HFF-Myc (cell line): ENCODE results near the gene TMEM132D.

ENCODE experiments used
- DNase-seq: peaks from one replicate; pipeline ENCODE4 v3.0.0-alpha.2; 2011; ENCODE audit warnings: low read depth; ENCODE audit errors: extremely low read depth
- H3K4me3 ChIP-seq: replicated peaks from 2 replicates; pipeline ENCODE4 v1.5.1; 2011; ENCODE audit warnings: low read depth, mild to moderate bottlenecking, control low read depth, low read length
- TF ChIP-seq, protein P1 (sequence below): IDR thresholded peaks from 2 replicates; pipeline ENCODE4 v1.5.1; 2012; ENCODE audit warnings: mild to moderate bottlenecking, low read depth, low read length, control low read depth; ENCODE audit errors: missing control alignments

The TMEM132D gene

GRCh38 chr12:129827866-129828384 is 75.9 kb downstream of the TMEM132D start:
- TF ChIP-seq, protein P1, sequence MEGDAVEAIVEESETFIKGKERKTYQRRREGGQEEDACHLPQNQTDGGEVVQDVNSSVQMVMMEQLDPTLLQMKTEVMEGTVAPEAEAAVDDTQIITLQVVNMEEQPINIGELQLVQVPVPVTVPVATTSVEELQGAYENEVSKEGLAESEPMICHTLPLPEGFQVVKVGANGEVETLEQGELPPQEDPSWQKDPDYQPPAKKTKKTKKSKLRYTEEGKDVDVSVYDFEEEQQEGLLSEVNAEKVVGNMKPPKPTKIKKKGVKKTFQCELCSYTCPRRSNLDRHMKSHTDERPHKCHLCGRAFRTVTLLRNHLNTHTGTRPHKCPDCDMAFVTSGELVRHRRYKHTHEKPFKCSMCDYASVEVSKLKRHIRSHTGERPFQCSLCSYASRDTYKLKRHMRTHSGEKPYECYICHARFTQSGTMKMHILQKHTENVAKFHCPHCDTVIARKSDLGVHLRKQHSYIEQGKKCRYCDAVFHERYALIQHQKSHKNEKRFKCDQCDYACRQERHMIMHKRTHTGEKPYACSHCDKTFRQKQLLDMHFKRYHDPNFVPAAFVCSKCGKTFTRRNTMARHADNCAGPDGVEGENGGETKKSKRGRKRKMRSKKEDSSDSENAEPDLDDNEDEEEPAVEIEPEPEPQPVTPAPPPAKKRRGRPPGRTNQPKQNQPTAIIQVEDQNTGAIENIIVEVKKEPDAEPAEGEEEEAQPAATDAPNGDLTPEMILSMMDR = no peak
- H3K4me3 ChIP-seq = no peak overlapping the region
- DNase-seq = no peak

- TF ChIP-seq, protein P1 = no peak
- no peak overlapping the region for H3K4me3 ChIP-seq
- DNase-seq = no peak
Measured at GRCh38 chr12:129827102-129827865, 76.5 kb downstream of the TMEM132D start.

DNA sequence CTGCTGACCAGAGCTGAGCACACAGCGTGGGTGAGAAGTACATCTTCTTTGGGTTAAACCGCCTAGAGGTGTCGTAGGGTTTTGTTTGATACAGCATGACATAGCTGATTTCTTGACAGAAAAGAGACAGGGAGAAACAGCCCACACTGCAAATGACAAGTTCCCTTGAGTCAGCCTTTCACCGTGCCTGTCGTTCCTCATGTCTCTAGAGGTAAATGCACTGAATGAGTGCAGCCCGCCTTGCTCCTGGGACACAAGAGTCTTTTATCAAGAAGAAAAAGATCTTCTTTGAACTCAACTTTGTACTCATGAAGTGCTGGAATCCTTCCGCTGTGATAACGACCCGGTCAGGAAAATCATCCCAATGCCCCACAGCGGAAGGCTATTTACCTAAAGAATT is 77.6 kb downstream of the TMEM132D start:
- H3K4me3 ChIP-seq = no peak overlapping the region
- TF ChIP-seq, protein P1 = no peak
- DNase-seq = no peak

DNA sequence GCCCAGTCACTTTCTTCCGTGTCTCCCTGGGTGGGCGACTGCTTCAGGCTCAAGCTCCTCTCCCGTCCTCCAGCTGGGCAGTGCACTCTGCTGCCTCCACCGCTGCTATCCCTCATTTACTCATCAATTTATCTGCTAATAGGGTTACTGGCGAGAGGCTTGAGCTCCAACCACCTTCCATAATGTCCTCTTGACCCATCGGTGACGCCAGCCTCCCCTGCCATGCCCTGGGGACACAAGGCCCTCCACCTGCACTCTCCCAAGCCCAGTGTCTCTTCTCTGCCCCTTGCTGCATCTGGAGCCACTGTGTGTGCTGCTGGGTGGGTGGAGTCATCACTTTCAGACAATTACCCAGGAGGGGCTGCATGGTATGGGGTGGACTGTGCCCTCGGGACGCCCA is 78.5 kb downstream of the TMEM132D start:
- no peak overlapping the region for H3K4me3 ChIP-seq
- TF ChIP-seq, protein P1 = no peak
- DNase-seq = no peak

GRCh38 chr12:129821964-129822363 is 81.9 kb downstream of the TMEM132D start:
- TF ChIP-seq, protein P1 = no peak
- no peak overlapping the region for H3K4me3 ChIP-seq
- no peak for DNase-seq

DNA sequence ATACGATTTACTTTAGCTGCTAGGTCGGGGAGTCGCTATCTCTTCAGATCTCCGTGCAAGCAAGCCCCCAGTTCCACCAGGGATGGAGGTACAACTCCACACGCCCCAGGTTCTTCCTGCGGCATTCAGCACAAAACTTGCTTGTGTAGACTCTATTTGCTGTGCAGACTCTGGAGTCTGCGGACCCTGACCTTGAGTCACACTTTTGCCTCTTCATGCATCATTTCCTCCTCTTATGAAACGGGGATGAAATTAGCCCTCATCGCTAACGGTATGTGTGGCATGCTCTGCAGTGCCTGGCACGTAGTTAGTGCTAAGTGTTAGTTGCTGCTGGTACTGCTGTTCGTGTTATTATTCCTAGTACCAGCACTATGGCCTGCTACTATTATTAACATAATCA is 84.4 kb downstream of the TMEM132D start:
- TF ChIP-seq, protein P1 = no peak
- no peak for DNase-seq
- no peak overlapping the region for H3K4me3 ChIP-seq
